ENCODE measurements around the gene CAMK2G.
"Not testable (repeated sequence)": the region's sequence is repeated elsewhere in the genome, so short reads cannot be mapped to it uniquely, and the experiment has no call there.

CAMK2G gene

GRCh38 chr10:73874267-73875138 lies at the start of gene CAMK2G:
TSS of gene CAMK2G (minus strand) at chr10:73874555. CDS start at chr10:73874461, 94 bp downstream.
- peak; percentile 58 for DNase-seq (ENCODE audit: low read depth)

DNA sequence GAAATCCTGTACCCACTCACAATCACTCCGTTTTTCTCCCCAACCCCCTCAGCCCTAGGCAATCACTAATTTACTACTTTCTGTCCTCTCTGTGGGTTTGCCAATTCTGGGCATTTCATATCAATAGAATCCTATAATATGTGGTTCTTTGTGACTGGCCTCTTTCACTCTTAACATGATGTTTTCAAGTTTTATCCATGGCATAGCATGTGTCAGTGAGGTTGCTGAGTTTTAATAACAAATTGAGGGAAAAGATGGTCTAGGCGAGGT lies 48.4 kb upstream of the CAMK2G start:
- DNase-seq (ENCODE audit: low read depth) = no peak

- peak; percentile 22 for DNase-seq (ENCODE audit: low read depth)
Observed at GRCh38 chr10:73922007-73922863, 47.9 kb upstream of the CAMK2G start.

- DNase-seq (ENCODE audit: low read depth) = no peak
Observed at GRCh38 chr10:73920089-73920488, 45.7 kb upstream of the CAMK2G start.

DNA sequence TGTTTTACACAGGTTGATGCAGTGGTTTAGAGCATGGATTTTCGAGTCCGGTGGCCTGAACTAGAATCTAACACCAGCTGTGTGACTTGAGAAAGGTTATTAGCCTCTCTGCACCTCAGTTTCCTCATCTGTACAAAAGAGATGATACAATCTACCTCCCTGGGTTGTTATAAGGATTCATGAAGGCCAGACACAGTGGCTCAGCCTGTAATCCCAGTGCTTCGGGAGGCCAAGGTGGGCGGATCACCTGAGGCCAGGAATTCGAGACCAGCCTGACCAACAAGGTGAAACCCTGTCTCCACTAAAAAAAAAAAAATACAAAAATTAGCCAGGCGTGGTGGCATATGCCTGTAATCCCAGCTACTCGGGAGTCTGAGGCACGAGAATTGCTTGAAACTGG lies 45.1 kb upstream of the CAMK2G start:
- not testable (repeated sequence) for DNase-seq (ENCODE audit: low read depth)

- no peak for DNase-seq (ENCODE audit: low read depth)
Observed at GRCh38 chr10:73917566-73918305, 43.4 kb upstream of the CAMK2G start.

- DNase-seq (ENCODE audit: low read depth) = no peak
Observed at GRCh38 chr10:73916761-73917470, 42.6 kb upstream of the CAMK2G start.

DNA sequence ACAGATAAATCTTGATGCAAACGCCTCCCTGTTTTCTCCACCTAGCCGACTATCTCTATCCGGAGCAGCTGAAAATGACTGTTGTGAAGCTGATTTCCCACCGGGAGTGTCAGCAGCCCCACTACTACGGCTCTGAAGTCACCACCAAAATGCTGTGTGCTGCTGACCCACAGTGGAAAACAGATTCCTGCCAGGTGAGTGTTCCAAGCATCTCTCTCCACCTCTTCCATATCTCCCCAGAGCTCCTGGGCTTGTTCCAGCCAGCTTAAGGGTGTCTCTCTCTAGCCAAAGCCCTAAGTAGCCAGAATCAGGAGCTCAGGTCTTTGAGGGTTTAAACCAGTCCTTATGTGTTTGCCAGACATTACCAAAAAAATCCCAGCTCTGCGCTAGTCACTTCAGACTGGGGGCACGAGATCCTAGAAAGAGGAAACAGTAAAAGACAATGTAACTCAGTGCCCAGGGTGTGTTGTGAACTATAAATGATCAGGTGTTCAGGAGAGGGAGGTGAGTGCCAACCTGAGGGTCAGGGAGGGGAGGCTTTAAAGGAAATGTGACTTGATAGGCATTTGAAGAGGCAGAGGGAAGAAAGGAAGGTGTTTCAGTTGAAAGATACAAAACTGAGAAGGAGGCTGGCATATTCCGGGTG lies 41.0 kb upstream of the CAMK2G start:
- DNase-seq (ENCODE audit: low read depth) = no peak

GRCh38 chr10:73914036-73914435 lies 39.7 kb upstream of the CAMK2G start:
- no peak for DNase-seq (ENCODE audit: low read depth)

DNA sequence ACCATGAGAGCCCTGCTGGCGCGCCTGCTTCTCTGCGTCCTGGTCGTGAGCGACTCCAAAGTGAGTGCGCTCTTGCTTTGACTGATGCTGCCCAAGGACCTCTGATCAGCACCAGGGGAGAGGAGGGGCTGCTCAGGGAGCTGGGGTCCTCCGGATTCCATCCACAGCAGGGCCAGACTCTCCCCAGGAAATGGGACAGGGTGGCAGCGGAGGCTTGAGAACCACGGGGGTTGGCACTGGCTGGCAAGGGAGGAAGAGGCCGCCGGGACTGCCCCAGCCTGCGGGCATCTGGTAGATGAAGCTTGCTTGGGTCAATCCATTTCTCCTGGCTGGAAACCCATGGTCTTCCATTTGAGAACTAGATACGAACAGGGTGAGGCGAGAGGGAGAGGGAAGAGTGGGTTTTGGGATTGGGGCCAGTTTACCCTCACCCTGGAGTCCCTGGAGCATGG lies 37.2 kb upstream of the CAMK2G start:
- DNase-seq (ENCODE audit: low read depth) = no peak

DNA sequence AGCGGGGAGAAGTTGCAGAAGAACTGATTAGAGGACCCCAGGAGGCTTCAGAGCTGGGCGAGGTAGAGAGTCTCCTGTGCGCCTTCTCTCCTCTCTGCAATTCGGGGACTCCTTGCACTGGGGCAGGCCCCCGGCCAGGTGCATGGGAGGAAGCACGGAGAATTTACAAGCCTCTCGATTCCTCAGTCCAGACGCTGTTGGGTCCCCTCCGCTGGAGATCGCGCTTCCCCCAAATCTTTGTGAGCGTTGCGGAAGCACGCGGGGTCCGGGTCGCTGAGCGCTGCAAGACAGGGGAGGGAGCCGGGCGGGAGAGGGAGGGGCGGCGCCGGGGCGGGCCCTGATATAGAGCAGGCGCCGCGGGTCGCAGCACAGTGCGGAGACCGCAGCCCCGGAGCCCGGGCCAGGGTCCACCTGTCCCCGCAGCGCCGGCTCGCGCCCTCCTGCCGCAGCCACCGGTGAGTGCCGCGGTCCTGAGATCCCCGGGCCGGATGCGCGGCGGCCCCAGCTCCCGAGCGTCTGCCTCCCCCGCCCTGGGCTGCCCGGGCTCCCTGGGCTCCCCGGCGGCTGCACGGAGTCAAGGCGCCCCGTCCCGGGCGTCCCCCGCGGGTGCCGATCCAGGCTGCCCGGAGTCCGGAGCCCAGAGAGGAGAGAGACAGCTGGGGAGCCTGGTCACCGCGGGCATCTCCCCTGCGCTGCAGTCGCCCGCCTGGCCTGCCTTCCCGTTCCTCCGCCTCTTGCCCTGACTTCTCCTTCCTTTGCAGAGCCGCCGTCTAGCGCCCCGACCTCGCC lies 36.6 kb upstream of the CAMK2G start, which contains the start of gene PLAU:
TSS of gene PLAU (plus strand) at position 369 of the 789 bp plus-strand sequence. CDS start 424 bp downstream, outside the sequence.
- peak; percentile 11 for DNase-seq (ENCODE audit: low read depth)

DNA sequence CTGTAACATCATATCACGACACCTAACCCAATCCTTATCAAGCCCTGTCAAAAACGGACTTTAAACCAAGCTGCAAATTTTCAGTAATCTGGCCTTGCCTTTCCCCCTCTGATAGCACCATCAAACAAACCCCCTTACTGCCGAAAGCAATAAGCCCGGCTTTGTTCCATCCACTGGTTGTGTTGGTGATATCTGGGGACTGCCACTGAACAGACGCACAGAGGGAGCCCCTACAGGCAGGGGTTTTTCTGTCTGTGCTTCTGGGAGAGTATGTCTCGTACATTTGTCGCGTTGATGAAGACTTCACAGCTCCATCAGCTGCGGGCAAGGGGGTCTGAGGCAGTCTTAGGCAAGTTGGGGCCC lies 36.0 kb upstream of the CAMK2G start:
- DNase-seq (ENCODE audit: low read depth) = no peak

- no peak for DNase-seq (ENCODE audit: low read depth)
Observed at GRCh38 chr10:73909540-73910115, 35.3 kb upstream of the CAMK2G start.

DNA sequence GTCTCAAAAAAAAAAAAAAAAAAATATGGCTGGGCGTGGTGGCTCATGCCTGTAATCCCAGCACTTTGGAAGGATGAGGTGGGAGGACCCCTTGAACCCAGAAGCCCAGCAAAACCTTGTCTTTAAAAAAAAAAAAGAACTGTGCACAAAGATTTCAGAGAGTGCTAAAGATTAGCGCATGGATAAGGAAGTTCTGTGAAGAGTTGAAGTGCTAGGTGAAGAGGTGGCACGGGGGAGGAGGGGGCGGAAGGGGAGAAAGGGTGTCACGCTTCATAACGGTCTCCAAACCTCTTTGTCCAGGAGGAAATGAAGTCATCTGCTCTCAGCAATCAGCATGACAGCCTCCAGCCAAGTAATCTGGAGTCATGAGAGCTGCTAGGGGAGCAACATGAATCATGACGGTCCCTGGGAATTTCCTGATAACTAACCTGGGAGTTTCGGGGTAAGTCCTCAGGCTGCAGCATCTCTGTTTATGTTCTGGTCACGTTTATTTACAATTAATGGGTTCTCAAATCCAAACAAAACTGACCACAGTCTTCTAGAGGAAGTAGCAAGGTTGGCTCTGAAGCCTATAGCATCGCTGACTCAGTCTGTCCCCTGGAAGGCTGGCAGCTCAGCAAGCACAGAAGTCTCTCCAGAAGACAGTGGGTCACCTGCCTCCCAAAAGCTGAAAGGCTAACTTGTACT lies 34.6 kb upstream of the CAMK2G start:
- peak; percentile 48 for DNase-seq (ENCODE audit: low read depth)

- no peak for DNase-seq (ENCODE audit: low read depth)
Observed at GRCh38 chr10:73907841-73908517, 33.6 kb upstream of the CAMK2G start.

DNA sequence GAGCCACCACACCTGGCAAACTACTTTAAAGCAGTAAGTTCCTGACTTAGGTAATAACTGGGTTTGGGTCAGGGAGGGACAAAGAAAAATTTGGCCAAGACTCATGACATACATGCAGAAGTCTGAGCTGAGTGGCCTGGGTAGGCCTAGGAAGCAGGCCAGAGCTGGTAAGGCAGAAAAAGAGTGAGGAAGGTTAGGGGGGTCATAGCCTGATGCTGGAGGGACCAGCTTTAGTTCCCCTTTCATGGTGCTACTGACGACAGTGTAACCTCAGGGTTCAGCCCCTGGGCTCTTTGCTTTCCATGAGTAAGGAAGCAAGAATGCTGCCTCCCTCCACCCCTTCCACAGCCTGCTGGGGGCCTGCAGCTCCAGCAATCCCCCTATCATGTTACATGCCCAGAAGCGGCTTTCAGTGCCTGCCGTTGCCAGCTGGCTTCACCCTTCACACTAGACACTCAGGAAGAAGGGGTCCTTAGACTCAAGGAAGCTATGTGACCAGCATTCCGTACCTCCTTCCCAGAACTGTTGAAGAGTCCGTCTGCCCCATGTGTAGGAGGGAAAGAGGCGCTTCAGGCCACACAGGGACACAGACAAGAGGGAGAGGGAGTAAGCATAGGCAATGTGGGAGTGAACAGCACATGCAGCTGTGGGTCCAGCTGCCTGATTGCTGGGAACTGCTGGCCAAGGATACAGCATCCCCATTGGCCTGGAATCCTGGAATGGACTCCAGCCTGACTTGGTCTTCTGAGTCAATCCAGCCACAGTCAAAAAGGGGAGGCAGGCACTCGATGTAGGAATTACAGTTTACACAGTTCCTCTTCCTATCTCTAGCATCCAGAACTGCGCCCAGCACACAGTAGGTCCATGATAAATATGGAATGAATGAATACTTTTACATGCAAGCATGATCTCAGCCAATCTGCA lies 32.4 kb upstream of the CAMK2G start:
- no peak for DNase-seq (ENCODE audit: low read depth)

GRCh38 chr10:73905256-73906020 lies 31.1 kb upstream of the CAMK2G start:
- DNase-seq (ENCODE audit: low read depth) = no peak

Data from activated gamma-delta T cell treated with anti-CD3 and anti-CD28 coated beads, Interleukin-2, amount 50 U/mL, for 16 hours (primary cell).